Gastroesophageal sphincter (tissue), 3 donors: ENCODE measurements around the gene CD247.

ENCODE experiments used
- POLR2AphosphoS5 ChIP-seq: sonication (generic); formaldehyde crosslinking; IDR thresholded peaks from one replicate; pipeline ENCODE4 v1.6.1; 2017; ENCODE audit warnings: antibody characterized with exemption
- TF ChIP-seq, protein P1 (sequence below), 4 experiments: fragments of 200-600 bp in 2 of 4; fragments of 450-650 bp in 2 of 4; sonication (generic) in 1 of 4; IDR thresholded peaks; one replicate each; pipeline ENCODE4 v1.5.1; 2017 to 2019; ENCODE audit warnings: antibody characterized with exemption in 4 of 4, mild to moderate bottlenecking in 2 of 4, moderate library complexity in 2 of 4

- TF ChIP-seq POLR2AphosphoS5, result no peak
- TF ChIP-seq, protein P1, sequence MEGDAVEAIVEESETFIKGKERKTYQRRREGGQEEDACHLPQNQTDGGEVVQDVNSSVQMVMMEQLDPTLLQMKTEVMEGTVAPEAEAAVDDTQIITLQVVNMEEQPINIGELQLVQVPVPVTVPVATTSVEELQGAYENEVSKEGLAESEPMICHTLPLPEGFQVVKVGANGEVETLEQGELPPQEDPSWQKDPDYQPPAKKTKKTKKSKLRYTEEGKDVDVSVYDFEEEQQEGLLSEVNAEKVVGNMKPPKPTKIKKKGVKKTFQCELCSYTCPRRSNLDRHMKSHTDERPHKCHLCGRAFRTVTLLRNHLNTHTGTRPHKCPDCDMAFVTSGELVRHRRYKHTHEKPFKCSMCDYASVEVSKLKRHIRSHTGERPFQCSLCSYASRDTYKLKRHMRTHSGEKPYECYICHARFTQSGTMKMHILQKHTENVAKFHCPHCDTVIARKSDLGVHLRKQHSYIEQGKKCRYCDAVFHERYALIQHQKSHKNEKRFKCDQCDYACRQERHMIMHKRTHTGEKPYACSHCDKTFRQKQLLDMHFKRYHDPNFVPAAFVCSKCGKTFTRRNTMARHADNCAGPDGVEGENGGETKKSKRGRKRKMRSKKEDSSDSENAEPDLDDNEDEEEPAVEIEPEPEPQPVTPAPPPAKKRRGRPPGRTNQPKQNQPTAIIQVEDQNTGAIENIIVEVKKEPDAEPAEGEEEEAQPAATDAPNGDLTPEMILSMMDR (IDR thresholded peaks at IDR 0.05), result no peak
Observed at GRCh38 chr1:167457936-167458584, 60.3 kb downstream of the CD247 start.
